BJ (cell line): ENCODE results near the gene MAP6. TPM values are rescaled to one million over a fixed set of nuclear protein-coding genes. Genes with fewer than 3 reads are reported as not detected.

Experiments
- CTCF ChIA-PET: fragments of 350-600 bp; formaldehyde crosslinking; extraction: SDS; loops from one replicate; lab custom pipeline; 2021; ENCODE audit warnings: antibody characterized with exemption, inconsistent platforms; lab: Yijun Ruan, JAX
- POLR2A ChIA-PET: fragments of 300-600 bp; sonication (Branson Sonifier 250); formaldehyde crosslinking; extraction: SDS; loops from one replicate; lab custom pipeline; 2021; ENCODE audit warnings: antibody characterized with exemption; lab: Charles Lee
- DNase-seq: peaks from one replicate; pipeline ENCODE4 v3.0.0-alpha.2; 2011; ENCODE audit warnings: low read depth
- H3K27me3 ChIP-seq: 2 replicates; pipeline ENCODE4 v1.6.0; 2011; ENCODE audit warnings: low read length; ENCODE audit not compliant: control insufficient read depth, insufficient read depth
- H3K36me3 ChIP-seq: 2 replicates; pipeline ENCODE4 v1.5.1; 2011; ENCODE audit warnings: low read length; ENCODE audit not compliant: control insufficient read depth, insufficient read depth
- H3K4me3 ChIP-seq: 2 replicates; pipeline ENCODE4 v1.5.1; 2011; ENCODE audit warnings: low read depth, mild to moderate bottlenecking, control low read depth, low read length
- polyA plus RNA-seq: library from polyadenylated mRNA; depleted of rRNA; stranded (reverse); fragments of >200 nt; gene quantifications from 2 replicates; pipeline ENCODE4 v1.2.3, GENCODE V29; 2011
- TF ChIP-seq, protein P1 (sequence below): IDR thresholded peaks from 2 replicates; pipeline ENCODE4 v1.5.1; 2011; ENCODE audit warnings: low read depth, mild to moderate bottlenecking, control low read depth, inconsistent platforms, low read length, moderate library complexity; ENCODE audit not compliant: insufficient read depth

The MAP6 gene
- polyA plus RNA-seq, 1 experiment, result 12.3 TPM

DNA sequence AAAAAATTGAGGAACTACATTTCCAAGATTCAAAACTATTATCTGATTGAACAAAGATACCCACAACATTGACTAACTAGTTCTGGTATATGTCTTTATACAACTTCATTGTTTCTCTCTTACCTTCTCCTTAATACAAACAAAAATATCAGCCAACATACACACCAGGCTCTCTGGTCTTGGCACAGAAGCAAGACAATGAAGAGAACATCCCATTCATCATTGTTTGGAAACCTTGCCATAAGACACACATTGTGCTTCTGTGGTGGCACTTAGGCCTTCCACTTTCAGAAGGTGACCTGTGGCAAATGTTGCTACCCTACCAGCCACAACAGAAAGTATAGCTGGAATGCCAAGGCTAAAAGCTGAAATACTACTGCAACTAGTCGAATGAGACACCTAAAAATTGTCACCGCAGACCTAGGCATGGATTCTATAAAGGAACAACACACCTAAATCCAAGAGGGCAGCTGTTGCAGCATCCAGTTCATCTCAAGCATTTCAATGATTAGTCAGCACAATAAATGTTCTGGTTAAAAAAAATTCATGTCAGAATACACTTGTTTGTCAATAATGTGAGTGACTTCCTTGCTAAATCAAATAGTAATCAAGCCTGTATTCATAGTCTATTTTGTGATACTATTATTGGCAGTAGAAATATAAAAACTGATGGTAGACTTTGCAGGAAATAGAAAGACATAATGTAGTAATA is 26.3 kb downstream of the MAP6 start:
- CTCF ChIA-PET, result interaction anchor here (0.7 to 1.6 kb wide), 3 partner anchors 8 to 67 kb away, joined by 3 to 4 read pairs (median 3); no protein-coding TSS in a partner anchor

DNA sequence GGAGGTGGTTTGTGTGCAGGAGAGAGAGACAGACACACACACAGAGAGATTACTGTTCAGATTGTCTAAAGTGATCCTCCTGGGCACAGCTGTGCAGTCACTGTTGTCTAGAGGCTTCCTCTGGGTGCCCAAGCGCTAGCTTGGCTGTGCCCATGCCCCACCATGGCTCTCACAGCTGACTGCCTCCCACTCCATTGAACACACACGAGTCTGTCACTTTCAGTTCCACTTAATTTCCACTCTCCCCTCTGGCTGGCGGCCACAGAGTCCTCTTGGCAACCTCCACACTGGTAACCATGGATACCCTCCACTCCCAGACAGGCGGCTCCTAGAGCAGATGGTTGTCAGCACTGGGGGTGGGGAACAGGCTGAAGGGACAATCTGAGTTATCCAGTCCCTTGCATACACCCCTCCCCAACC is 29.1 kb downstream of the MAP6 start:
- DNase-seq, result no peak
- ChIA-PET CTCF (no interaction called here), POLR2A (no interaction called here)
- H3K36me3 ChIP-seq, result no peaks in the 10 kb centered on the region
- TF ChIP-seq, protein P1, sequence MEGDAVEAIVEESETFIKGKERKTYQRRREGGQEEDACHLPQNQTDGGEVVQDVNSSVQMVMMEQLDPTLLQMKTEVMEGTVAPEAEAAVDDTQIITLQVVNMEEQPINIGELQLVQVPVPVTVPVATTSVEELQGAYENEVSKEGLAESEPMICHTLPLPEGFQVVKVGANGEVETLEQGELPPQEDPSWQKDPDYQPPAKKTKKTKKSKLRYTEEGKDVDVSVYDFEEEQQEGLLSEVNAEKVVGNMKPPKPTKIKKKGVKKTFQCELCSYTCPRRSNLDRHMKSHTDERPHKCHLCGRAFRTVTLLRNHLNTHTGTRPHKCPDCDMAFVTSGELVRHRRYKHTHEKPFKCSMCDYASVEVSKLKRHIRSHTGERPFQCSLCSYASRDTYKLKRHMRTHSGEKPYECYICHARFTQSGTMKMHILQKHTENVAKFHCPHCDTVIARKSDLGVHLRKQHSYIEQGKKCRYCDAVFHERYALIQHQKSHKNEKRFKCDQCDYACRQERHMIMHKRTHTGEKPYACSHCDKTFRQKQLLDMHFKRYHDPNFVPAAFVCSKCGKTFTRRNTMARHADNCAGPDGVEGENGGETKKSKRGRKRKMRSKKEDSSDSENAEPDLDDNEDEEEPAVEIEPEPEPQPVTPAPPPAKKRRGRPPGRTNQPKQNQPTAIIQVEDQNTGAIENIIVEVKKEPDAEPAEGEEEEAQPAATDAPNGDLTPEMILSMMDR, result no peak
- no peak overlapping the region for H3K4me3 ChIP-seq
- no peaks in the 10 kb centered on the region for H3K27me3 ChIP-seq

More for the DNA sequence above, 26.3 kb downstream of the MAP6 start:
- H3K27me3 ChIP-seq, result no peaks in the 10 kb centered on the region
- POLR2A ChIA-PET, result interaction anchor here (0.5 kb wide), 1 partner anchor 204 kb away, joined by 3 read pairs; no protein-coding TSS in a partner anchor
- H3K4me3 ChIP-seq, result no peak overlapping the region
- TF ChIP-seq, protein P1, result no peak
- DNase-seq, result no peak
- no peaks in the 10 kb centered on the region for H3K36me3 ChIP-seq

DNA sequence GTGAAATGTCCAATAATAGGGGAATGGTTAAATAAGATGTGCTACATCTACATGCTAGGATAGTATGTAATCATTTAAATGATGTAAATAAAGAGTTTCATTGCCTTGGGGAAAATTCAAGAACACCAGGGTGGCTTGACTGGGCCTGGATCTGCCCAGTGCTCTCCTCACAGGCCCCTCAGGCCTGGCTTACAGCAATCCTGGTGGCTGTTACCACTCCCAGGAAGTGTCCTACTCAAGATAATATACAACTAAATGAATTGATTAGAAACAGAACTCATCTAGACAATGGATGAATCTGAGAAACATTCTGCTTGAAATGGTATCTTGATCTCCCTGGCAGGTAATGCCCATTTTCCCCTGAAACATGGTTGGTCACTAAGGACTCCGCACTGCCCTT is 30.8 kb downstream of the MAP6 start:
- ChIA-PET POLR2A (no interaction called here), CTCF (no interaction called here)
- Histone ChIP-seq H3K36me3 (no peaks in the 10 kb centered on the region), H3K4me3 (no peak overlapping the region), H3K27me3 (no peaks in the 10 kb centered on the region)
- no peak for DNase-seq
- TF ChIP-seq, protein P1, result no peak

DNA sequence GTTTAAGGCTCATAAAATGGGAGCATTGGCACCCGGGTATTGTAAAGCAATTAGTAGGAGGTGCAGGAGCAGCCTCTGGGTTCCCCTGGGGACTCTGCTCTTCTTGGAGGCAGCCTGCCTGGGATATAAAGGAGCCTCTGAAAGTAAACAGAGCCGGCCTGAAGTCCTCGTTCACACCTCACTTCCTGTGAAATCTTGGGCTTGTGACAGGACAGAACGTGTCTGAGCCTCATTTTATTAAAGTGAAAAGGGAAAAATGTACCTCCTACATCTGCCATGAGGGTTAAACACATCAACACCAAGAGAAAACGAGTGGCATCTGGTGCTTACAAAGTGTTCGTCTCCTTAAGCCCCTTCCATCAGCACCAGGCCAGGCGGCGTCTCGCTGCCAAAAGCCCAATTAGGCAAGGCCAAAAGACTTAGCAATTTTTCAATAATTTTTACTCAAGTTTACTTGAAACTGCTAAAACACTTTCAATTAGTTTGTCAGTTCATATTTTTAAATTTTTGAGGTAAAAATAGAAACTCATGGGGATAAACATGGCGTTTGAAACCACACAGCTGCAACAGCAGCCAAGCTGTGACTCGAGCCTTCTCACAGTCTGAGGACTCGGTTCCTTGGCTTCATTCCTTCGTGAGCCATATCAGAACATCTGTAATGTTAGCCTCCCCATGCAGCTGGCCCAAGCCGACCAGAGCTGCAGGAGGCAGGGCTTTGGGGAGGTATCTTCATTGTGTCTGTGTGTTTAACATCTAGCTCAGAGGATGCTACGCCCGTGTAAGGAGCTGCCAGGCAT is 33.6 kb downstream of the MAP6 start:
- DNase-seq, result no peak
- H3K27me3 ChIP-seq, result no peaks in the 10 kb centered on the region
- ChIA-PET CTCF (interaction anchor here (1.5 to 1.6 kb wide), 2 partner anchors 7 to 10 kb away, joined by 3 to 6 read pairs; no protein-coding TSS in a partner anchor), POLR2A (no interaction called here)
- no peak overlapping the region for H3K4me3 ChIP-seq
- H3K36me3 ChIP-seq, result no peaks in the 10 kb centered on the region
- TF ChIP-seq, protein P1, result no peak

DNA sequence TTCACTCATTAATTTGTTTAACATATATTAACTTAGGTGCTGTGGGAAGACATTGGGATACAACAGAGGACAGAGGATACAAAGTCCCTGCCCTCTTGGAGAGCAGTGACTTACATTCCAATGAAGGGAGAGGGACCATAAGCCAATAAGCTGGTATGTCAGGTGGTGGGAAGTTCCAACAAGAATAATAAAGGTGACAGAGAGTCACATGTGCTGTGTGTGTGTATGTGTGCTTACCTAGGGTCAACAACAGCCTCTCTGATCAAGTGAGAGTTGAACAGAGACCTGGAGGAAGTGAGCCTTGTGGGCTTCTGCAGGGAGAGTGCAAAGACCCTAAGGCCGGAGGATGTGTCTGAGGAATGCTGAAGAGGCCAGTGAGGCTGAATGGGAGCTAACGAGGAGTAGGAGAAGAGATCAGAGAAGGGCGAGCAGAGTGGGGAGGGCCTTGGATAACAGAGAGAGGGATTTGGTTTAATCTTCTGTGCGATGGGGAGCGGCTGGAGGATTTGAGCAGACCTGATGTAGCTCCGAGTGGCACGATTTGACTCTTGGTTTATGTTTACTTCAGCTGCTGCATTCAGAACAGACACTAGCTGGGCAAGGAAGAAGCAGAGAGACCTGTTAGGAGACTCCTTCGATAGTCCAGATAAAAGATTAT is 35.3 kb downstream of the MAP6 start:
- POLR2A ChIA-PET, result no interaction called here
- H3K4me3 ChIP-seq, result no peak overlapping the region
- H3K27me3 ChIP-seq, result no peaks in the 10 kb centered on the region
- H3K36me3 ChIP-seq, result no peaks in the 10 kb centered on the region
- CTCF ChIA-PET, result interaction anchor here (0.6 kb wide), 1 partner anchor 28 kb away, joined by 3 read pairs; no protein-coding TSS in a partner anchor
- TF ChIP-seq, protein P1, result no peak
- no peak for DNase-seq
